ENCODE results near the gene KCND1. TPM values are rescaled to one million over a fixed set of nuclear protein-coding genes. Genes with fewer than 3 reads are reported as not detected.

KCND1 gene
- total and polyA plus RNA-seq, 10 of the 15 experiments (the other 5 are each of a cell fraction or from before 2014, with no cell fraction given), result 0.02 to 1.0 (median 0.39) TPM

GRCh38 chrX:48924270-48924669 is 47.4 kb downstream of the KCND1 start (continued):
- TF ChIP-seq IRF3 (IDR thresholded peaks at IDR 0.05), result no peak
- TF ChIP-seq ZZZ3 (IDR thresholded peaks at IDR 0.05; ENCODE audit: control insufficient read depth, insufficient read length, low read depth), result no peak
- no peak for TF ChIP-seq ZBED1 (IDR thresholded peaks at IDR 0.05; ENCODE audit: borderline replicate concordance)
- no peak for TF ChIP-seq CBX5 (IDR thresholded peaks at IDR 0.05; ENCODE audit: low read depth)
- no peak for TF ChIP-seq ZSCAN29 (IDR thresholded peaks at IDR 0.05)

DNA sequence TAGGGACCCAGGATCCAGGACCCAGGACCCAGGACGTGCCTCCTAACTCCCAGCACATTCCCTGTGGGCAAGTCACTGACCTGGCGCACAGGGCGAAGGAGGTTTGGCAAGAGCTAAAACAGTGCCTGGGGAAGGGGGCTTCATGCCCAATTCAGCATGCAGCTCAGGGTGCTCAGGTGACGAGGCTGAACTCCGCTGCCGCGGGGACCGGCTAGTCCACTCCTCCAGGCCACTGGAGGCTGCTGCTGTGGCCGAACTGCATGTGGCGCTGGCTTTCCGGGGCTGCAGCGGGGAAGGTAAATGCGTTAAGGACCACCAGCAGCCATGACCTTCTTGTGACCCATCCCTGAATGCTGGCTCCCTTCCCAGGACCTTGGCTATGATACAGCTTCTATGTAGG is 47.9 kb downstream of the KCND1 start:
- ChIA-PET CTCF (no interaction called here), RAD21 (ENCODE audit: unreplicated experiment) (no interaction called here), POLR2A (no interaction called here), SMC1A (ENCODE audit: uncharacterized antibody, unreplicated experiment) (interaction anchor here (0.7 kb wide), 1 partner anchor 13 kb away, joined by 3 read pairs; no protein-coding TSS in a partner anchor)
- Histone ChIP-seq H4K20me1 (ENCODE audit: control insufficient read depth, insufficient read depth) (no peaks in the 10 kb centered on the region), H3K4me3 (no peak overlapping the region), H3K27ac (ENCODE audit: control insufficient read depth, insufficient read depth) (no peak overlapping the region), H3K79me2 (ENCODE audit: control insufficient read depth, insufficient read depth, low read length) (peaks cover under 1% of the 10 kb centered on the region), H3K27me3 (replicated peaks in 1 of 2; ENCODE audit: control insufficient read depth in 2 of 2, insufficient read depth in 2 of 2, low read length in 1 of 2) (no peaks in the 10 kb centered on the region), H3K4me2 (ENCODE audit: control insufficient read depth, insufficient read depth) (no peak overlapping the region), H3K36me3 (ENCODE audit: control insufficient read depth in 2 of 2, insufficient read depth in 2 of 2, low read length in 1 of 2) (peaks cover 0 to 5% of the 10 kb centered on the region in 2 experiments; a peak in 2 of 4 replicates), H3K9me3 (replicated peaks; ENCODE audit: control insufficient read depth, insufficient read depth, low read length) (no peaks in the 10 kb centered on the region), H2AFZ (ENCODE audit: control insufficient read depth, low read depth, low read length) (no peak overlapping the region), H3K4me1 (ENCODE audit: control insufficient read depth, insufficient read depth, low read length) (peaks cover 12% of the 10 kb centered on the region), H3K9ac (ENCODE audit: control insufficient read depth, insufficient read depth, low read length) (no peak overlapping the region)
- no peak for FAIRE-seq
- in situ Hi-C loops (cut with MboI), result no loop called here
- ATAC-seq, result no peak
- 93% methylated on average over 13 of the region's 13 CpGs for WGBS (ENCODE audit: insufficient coverage, insufficient replicate concordance, low lambda C conversion rate, missing lambda C conversion rate)
- no TSS peak for BruUV-seq (replicated peaks)
- DNase-seq (ENCODE audit: low read depth, low spot score), result no peak
- TF ChIP-seq CEBPB (IDR thresholded peaks at IDR 0.05; ENCODE audit: borderline replicate concordance in 1 of 2, low read depth in 2 of 2, low read length in 2 of 2), result no peak
- TF ChIP-seq YBX1 (IDR thresholded peaks at IDR 0.05), result no peak
- TF ChIP-seq FOS (IDR thresholded peaks at IDR 0.05; ENCODE audit: borderline replicate concordance, extremely low read depth, insufficient read length), result no peak
- TF ChIP-seq POLR2A (IDR thresholded peaks at IDR 0.05; ENCODE audit: low read depth, low read length), result 0 out of 2 replicates have a peak, but pooled peaks have one; percentile 4
- TF ChIP-seq BRCA1 (IDR thresholded peaks at IDR 0.05; ENCODE audit: low read depth, low read length), result no peak
- intact Hi-C loops (cut with micrococcal nuclease; ENCODE audit: unreplicated experiment), result loop anchor here (1.0 kb wide), 1 partner anchor 16 kb away; no protein-coding TSS in a partner anchor

All from GM12878 (cell line).